GM21526 (cell line): ENCODE results near the gene NMNAT3.

Source experiments
- ATAC-seq: cut with Tn5 transposase; IDR thresholded peaks from one replicate; pipeline ENCODE4 v1.9.1; 2021; ENCODE audit warnings: moderate library complexity; ENCODE audit not compliant: unreplicated experiment, low FRiP score

Gene NMNAT3

DNA sequence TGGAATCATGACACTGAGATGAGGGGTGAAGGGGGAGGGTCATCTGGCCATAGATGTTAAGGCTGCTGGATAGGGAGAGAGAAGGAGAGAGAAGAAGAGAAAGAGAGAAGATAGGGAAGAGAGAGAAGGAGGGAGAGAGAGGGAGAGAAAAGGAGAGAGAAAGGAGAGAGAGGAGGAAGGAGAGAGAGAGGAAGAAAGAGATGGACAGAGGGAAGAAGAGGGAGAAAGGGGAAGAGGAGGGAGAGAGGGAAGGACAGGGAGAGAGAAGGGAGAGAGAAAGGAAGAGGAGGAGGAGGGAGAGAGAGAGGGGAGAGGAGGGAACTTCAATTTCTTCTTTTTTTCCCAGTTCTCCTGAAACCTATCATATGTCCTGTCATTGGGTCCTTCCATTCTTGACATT lies 123.1 kb downstream of the NMNAT3 start:
- ATAC-seq, result no peak

DNA sequence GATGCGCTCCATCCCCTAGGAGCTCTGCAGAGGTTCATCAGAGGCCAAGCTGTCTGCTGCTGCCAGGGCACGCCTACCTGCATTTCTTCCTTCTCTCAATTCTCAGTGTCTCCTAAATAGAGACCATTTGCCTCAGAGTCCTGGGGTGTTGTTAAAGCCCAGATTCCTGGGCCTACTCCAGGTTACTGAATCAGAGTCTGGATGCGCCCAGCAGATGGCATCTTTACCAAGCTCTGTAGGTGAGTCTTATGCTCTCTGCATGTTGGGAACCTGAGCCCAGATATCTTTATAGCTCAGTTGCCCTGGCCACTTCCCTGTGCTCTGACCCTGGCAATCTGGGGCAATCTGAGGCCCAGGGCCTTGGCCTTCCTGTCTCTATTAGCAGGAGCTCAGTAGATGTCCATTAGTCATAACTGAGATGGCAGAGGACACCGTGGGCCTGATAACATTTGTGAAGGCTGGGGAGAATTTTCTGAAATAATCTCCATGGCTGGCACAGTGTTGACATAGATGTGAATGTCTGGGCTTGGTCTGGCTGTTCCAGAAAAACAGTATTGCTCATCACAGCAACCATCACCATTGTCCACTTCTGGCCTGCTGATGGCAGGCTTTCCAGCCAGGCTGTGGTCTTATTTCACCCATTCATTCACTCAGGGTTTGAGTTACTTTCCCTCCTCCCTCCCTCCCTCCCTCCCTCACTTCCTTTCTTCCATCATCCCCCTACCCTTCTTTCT lies 125.0 kb downstream of the NMNAT3 start:
- ATAC-seq, result no peak

DNA sequence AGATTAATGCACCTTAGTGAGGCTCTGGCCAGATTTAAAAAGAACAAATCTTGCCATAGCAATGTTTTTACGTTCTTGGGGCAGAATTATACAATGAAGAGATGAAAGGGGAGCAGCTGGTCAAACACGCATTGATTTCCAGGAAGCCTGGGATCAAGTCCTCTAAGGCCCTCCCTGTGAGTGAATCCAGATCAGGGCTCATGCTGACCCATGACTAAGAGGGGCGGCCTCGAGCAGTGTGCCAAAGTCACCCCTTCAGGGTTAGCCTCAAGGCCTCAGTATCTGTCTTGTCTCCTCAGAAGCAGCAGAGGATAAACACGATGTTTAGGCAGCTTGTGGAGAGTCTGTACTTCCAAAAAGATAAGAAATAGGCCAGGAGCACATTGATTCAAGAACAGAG lies 129.0 kb downstream of the NMNAT3 start:
- no peak for ATAC-seq

- no peak for ATAC-seq
Observed at GRCh38 chr3:139547666-139548065, 130.1 kb downstream of the NMNAT3 start.

DNA sequence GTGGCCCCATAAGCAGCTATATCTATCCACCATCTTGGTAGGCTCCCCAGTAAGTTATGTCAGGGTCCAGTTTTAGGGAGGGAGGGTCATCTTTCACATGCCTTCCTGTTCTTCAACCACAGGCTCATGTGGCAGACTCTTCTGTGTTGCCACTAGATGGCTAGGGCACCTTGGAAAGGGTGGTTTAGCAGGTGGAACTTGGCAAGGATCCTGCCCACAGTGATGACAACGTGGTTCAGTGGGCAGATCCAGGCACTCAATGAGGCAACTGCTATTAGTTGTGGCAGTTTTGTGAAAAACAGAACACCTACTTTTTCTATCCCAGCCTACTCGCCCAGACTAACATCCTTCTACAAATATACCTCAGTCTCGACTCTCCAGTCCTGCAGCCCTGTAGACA lies 131.0 kb downstream of the NMNAT3 start:
- ATAC-seq, result no peak

- ATAC-seq, result no peak
Observed at GRCh38 chr3:139541532-139542288, 136.1 kb downstream of the NMNAT3 start.

DNA sequence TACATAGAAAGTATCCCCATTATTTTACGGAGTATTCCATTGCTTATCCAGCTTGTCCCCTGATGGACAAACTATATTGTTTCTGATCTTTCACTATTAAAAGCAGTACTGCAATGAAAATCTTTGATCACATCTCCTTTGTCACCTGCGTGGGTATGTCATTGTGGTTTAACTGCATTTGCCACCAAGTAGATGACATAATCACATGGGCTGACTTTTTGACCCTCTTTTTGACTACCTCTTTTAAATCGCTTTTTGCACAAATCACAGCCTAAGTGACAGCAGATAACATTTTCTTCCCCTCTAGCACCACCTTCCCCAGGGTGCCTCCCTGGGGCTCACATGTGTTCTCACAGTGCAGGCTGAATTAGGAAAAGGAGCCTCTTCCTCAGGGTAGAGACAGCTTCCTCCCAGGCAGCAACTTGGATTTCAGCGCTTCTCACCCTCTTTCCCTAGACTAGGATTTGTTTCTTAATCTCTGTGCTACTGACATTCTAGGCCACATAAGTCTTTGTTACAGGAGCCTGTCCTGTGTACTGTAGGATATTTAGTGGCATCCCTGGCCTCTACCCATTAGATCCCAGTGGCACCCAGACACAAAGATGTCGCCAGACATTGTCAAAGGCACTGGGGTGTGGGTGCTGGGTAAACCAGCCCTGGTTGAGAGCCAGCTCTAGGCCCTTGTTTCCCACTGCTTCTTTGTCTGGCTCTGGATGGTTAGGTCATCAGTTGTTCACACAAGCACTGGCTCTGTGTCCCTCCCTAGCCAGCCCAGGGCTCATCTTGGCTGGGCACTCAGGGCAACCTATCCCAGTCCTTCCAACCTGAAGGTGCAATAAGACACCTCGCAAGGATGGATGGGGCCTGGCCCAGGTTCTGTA lies 136.9 kb downstream of the NMNAT3 start:
- no peak for ATAC-seq

DNA sequence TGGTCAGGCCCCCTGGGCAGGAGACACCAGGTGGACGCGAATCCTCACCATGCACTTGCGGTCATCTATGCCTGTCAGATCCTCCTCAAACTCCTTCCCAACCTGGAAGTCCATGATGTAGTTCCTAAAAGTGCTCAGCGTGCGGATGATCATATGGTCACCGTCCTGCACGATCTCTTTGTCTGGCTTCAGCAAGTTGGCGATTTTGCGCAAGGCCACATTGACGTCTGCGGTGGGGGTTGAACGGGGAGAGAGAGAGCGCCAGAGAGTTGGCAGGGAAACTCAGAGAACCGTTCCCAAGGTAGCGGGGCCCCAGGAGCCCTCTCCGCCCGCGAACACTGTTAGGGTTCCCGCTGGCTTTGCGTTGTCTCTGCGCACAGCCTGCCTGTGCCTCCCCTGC lies 139.0 kb downstream of the NMNAT3 start:
- no peak for ATAC-seq

DNA sequence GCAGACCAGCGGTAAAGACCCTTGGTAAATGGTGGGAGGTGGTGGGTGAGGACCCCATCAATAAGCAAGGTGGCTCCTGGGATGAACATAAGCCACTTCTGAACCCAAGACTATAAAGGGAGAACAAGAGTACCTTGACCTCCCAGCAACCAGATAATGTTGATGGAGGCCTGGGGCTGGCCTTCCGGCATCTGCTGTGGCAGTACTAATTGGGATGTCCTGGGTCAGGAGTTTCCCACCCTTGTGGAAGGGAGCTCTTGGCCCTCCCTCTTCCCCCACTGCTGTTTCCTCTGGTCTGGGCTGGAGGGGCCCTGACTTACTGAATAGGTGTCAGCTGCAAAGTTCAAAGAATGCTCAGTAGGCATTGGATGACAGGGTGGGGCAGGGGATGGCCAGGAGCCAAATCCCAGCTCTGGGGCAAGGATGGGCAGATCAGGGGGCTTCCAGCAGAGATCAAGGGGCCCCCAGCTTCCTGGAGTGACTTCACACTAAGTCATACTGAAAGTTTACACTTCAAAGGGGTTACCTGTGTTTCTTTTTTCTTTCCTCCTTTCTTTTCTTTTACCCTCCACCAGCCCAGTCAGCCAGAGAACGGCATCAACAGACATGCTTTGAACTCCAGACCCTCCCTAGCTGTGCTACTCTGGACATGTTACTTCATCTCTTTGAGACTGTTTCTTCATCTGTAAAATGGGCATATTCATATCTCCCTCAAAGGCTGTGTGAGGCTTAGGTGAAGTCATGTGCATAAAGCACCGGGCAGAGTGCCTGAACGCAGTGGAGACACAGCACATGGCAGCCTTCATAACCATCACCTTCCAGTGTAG lies 139.8 kb downstream of the NMNAT3 start:
- no peak for ATAC-seq

GRCh38 chr3:139537361-139537760 lies 140.4 kb downstream of the NMNAT3 start:
- no peak for ATAC-seq

- no peak for ATAC-seq
Observed at GRCh38 chr3:139534992-139535879, 142.5 kb downstream of the NMNAT3 start.

- ATAC-seq, result no peak
Observed at GRCh38 chr3:139534455-139534812, 143.3 kb downstream of the NMNAT3 start.

DNA sequence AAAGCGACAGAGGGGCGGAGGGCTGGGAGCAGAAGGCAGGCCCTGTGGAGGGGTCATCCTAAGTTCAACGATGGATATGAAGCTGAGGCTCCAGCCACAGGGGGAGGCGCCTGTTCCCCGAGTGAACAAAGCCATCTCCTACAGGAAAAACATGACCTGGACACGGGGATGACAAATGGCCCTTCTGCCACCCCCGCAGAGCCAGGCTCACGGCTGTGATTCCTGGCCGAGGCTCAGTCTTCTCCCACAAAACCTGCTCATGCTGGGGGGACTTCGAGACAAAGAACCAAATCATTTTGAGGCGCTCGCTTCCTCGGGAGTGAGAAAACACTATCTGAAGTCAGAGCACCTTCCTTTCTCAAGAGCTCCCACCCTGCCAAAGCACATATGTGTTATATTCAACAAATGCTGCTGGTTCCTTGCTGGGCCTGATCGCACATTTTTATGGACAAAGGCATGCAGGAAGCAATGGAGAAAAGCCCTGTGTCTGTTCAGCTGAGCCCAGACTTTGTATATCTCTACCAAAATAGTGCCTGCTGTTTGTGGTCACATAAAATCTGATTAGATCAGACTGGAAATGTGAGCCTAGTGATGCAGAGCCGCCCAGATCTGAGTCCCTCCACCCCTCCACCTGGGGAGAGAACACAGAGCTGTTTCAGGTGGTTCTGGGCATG lies 143.9 kb downstream of the NMNAT3 start:
- no peak for ATAC-seq

GRCh38 chr3:139532976-139533375 lies 144.8 kb downstream of the NMNAT3 start:
- no peak for ATAC-seq

DNA sequence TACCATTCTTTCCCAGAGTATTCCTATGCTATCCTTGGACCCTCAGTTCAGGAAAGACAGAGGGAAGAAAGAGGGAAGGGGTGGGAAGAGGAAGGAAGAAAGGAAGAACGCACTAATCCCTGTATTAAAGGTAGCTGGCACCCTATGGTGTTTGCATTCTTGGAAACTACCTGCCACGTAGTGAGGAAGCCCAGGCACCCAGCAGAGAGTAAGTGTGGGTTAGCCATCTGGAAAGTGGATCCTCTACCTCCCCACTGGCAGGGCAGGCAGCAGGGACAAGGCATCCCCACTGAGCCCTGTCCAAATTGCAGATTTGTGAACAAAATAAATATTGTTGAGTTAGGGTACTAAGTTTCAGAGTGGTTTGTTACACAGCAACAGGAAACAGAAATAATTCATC lies 147.1 kb downstream of the NMNAT3 start:
- ATAC-seq, result no peak

DNA sequence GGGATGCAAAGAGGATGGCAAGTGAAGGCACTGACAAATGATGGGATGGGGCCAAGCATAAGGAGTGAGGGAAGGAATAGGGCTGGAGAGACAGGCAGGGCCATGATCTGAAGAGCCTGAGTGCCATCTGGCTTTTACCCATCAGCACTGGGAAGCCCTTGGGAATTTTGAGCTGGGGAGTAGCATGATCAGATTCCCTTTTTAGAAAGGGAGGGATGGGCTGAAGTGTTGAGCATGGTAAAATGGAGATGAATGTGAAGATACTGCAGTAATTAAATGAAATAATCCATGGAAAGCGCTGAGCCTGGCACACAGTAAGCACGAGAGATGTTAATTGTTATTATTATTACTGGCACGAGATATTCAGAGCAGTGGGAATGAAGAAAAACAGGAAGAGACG lies 148.1 kb downstream of the NMNAT3 start:
- ATAC-seq, result no peak

- no peak for ATAC-seq
Observed at GRCh38 chr3:139528924-139529323, 148.8 kb downstream of the NMNAT3 start.

GRCh38 chr3:139528281-139528680 lies 149.5 kb downstream of the NMNAT3 start:
- ATAC-seq, result no peak

GRCh38 chr3:139527265-139527664 lies 150.5 kb downstream of the NMNAT3 start:
- no peak for ATAC-seq
